NCI-H1930 (cell line): Measurements from ENCODE around the gene VEGFA.
"Not testable (repeated sequence)": the region's sequence is repeated elsewhere in the genome, so short reads cannot be mapped to it uniquely, and the experiment has no call there.

Experiments used
- DNase-seq, 2 experiments: peaks; one replicate each; lab custom pipeline; 2025; lab: John Stamatoyannopoulos, UW

Gene VEGFA

DNA sequence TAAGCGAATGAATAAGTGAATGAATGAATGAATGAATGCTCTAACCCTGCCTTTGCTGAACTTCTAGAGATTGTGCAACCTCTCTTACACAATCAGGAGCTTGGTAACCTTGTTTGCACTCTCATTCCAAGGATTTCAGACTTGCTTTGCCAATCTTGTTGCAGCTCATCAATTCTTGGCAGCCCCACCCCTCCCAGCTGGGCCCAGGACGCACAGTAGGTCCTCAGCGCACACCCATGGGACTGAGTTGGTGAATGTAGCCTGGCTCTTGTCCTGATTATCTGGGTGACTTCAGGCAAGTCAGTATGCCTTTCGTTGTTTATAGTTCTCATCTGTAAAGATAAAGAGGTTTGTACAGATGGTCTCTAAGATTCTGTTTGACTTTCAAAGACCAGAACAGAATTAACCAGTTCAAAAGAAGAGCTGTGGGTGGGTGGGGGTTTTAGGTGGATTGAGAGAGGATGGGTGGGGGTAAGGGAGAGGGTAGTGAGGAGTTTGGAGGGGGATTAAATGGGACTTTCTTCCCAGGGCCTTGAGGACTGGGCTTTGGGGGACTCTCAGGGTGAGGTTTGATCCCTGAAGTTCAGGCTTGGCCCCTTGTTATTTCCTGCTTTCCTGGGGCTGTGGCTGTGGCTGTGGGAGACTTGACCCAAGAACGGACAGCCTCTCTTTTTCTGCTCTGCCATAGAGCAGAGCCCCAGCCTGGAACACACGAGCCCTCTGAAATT is 33.2 kb downstream of the VEGFA start:
- DNase-seq = no peak

DNA sequence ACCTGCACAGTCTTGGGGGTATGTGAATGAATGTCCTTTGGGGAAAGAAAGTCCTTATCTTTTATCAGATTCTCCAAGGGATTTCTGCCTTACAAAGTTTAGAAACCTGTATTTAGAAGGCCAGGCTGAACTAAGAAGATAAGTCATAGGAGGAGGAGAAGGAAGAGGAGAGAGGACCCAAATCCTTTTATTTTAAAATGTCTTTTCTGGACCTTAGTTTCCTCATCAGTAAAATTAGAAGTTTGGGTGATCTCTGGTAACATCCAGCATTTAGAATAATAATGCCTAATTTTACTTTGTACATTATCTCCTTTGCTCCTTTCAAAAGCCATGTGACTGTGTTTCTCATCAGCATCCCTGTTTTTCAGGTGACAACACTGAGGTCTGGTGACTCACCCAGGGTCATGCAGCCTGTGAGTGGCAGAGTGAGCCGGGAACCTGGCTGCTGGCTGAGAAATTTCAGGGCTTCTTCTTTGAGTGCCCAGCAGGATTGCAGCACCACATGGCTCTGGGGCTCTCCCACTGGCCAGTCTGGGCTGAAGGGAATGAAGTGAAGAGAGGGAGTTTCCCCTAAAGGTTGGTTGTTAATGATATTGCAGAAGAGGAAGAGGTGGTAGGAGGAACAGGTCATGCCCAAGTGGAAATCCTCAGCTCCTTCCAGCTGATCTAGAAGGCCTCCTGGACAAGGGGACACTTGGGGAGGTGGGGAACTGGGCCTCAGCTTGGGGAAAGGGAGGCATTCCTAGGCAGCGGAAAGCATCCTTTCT is 34.0 kb downstream of the VEGFA start:
- no peak for DNase-seq

DNA sequence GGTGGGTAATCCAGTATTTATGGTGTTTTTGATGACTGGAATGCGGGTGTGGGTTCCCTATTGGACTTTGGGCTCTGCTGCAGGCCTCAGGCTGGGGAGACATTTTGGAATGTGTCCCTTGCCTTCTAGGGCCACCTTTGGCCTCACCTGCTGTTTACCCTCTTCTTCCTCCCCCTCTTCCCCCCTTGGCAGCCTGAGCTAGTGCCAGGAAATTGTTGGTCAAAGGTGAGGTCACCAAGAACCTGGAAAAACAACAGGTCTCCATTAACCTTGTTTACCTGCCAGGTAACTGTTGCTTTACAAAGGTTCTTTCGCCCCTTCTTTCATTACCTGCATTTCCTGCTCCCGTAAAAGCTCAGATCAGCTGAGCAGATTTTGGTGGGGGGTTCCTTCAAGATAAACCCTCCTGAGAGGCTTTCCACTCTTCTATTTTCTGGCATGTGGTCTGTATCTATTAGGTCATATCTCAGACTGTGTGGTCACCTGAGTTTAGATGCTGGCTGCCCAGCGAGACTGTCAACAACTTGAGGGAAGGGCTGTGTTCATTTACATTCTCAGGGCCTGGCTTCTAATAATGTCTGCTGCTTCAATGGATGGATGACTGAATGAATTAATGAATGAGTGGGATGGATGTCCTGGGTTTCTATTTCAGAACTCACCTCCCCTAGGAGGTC is 34.7 kb downstream of the VEGFA start:
- no peak for DNase-seq

DNA sequence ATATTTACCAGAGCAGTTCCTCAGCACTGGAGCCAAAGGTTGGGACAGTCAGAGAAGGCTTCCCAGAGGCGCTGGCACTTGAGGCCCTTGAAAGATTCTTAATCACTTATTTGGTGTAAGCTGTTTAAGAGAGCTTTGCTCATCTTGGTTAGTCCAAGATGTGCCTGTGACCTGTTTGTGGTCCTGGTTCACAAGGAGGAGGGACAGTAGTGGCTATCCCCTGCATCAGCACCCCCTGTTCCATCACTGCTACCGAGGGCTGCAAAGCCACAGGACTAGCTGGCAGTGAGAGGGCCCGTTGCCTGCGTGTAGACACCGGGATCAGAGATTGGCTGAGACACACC is 35.7 kb downstream of the VEGFA start:
- no peak for DNase-seq

GRCh38 chr6:43806043-43806757 is 36.2 kb downstream of the VEGFA start:
- no peak for DNase-seq

DNA sequence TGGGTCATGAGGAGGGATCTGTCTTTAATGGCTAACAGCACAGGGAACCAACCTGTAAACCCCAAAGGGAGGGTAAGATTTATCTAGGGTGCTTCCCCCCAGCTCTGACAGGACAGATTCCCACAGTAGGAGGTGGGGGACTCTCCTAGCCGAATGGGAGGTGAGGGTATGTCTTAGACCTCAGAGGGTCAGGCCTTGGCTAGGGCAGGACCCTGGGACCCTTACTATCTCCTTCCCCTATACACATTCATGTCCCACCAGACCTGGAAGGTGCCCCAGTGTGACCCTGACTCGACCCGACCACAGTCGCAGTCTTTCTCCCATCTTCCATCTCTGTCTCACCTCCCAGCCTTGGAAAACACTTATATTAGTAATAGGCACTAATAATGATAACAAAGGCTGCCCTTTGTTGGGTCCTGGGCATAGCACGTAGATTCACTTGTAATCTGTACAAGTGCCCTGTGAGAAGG is 36.8 kb downstream of the VEGFA start:
- DNase-seq = no peak

DNA sequence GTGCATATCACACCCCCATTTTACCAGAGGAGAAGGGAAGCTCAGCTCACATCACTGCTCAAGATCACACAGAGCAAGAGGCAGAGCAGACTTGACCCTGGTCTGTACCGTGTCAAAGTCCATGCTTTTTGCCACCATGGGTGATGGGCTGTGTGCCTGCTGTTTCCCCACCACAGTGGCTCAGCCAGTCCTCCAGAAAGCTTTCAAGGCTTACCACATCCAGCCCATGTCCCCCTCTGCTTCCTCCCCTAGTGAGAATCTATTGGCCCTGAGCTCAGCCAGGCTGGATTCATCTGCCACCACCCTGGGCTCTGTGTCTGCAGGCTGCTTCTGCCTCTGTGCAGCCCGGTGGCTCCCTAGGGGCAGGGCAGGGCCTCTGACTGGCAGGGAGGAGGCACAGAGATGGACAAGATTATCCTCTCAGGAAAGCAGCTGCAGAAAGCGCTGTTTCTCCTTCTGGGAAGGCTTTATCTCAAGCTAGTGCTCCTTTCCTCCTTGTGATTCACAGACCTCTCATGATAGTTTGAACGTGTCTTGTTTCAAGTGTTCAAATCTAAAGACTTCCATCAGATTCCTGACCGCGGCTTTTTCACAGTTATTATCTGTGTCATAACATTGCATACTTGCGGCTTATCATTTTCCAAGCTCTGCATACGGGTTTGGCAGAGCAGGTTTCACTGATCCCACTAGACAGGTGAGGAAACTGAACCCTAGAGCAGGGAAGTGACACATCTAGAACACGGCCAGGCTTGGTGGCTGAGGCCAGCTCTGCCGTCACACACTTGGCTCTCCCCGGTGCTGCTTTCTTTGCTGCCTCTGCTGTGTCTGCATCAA is 37.4 kb downstream of the VEGFA start:
- DNase-seq = no peak

DNA sequence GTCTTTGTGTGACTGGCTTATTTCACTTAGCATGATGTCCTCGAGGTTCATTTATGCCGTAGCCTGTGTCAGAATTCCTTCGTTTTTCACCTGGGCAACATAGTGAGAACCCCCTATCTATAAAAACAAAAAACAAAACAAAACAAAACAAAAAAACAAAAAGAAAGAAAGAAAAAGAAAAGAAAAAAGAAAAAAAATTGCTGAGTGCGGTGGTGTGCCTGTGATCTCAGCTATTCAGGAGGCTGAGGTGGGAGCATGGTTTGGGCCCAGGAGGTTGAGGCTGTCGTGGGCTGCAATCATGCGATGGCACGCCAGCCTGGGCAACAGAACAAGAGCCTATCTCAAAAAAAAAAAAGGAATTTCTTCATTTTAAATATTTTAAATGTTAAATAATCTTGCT is 38.4 kb downstream of the VEGFA start:
- DNase-seq = no peak

- DNase-seq = no peak
These were observed 39.6 kb downstream of the VEGFA start for GRCh38 chr6:43809417-43810305.

DNA sequence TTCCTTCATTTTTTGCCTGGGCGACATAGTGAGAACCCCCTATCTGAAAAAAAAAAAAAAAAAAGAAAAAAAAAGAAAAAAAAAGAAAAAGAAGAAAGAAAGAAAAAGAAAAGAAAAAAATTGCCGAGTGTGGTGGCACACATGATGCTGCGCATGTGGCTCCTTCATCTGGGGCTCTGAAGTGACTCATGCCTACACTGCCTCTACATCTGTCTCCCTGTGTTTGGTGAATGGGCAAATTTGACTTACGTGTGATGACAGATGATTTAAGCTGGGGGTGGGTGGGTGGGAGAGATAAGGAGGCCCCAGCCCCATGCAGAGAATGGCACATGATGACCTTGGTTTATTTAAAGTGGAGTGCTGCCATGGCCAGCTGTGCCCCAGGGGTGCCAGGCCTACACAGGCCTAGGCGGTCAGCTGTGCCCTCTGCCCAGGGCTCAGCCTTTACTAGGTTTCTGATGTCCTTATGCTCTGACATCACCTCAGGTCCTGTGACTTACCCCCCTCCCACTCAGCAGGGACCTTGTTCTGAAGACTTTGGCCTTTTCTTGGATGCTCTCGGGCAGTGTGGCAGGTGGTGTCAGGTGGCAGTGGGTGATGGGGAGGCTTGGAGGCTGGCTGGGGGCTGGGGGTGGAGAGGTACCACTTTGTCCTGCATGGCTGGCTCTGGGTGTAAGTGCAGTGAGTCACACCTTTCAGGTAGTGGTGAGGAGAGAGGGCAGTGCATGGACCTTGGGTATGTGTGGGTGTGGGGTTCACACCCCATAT is 41.1 kb downstream of the VEGFA start:
- no peak for DNase-seq

GRCh38 chr6:43811733-43812099 is 41.7 kb downstream of the VEGFA start:
- no peak for DNase-seq

GRCh38 chr6:43812850-43813578 is 43.0 kb downstream of the VEGFA start:
- no peak for DNase-seq

GRCh38 chr6:43814111-43814510 is 44.1 kb downstream of the VEGFA start:
- no peak for DNase-seq

DNA sequence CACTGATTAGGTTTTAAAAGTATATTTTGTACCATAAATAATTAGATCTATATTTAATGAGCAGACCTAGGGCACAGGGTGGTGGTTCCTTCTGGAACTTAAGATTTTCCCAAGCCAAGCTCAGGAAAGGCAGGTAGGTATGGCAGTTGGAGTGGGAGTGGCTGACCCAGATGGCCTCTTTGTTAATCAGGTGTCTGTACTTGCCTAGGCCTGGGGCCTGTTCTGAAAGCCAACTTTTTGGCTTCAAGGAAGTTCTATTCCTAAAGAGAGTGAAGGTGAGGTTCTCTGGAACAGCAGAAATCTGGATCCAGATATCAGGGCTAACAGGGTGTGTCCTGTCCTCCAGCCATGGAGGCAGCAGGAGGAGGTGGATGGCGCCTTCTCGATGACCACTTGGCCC is 44.9 kb downstream of the VEGFA start:
- no peak for DNase-seq

- DNase-seq = no peak
These were observed 47.2 kb downstream of the VEGFA start for GRCh38 chr6:43817192-43817591.

- DNase-seq = not testable (repeated sequence)
These were observed 49.0 kb downstream of the VEGFA start for GRCh38 chr6:43818973-43819372.

DNA sequence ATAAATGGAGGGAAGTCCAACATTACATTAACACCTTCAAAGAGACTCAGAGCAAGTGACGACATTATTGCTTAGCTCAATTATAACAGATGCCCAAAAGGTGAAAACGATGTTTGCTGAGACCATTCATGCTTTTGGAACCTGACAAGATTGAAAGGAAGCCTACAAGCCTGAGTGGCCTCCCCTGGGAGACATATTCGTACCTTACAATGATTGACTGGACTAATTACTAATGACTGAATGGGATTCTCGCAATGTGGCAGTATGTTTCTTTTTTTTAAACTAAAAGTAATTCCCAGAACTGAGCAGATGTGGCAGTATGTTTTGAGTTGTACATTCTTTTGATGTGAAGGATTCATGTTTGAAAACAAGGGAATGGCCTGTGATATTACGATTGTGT is 49.9 kb downstream of the VEGFA start:
- DNase-seq = no peak

GRCh38 chr6:43820486-43820885 is 50.5 kb downstream of the VEGFA start:
- DNase-seq = no peak
